OCI-LY1 (cell line): ENCODE measurements around the gene ABLIM2.

Source experiments
- H2AFZ ChIP-seq: fragments of 200-600 bp; sonication (generic), shearing (Covaris generic); 2 replicates; pipeline ENCODE4 v1.6.0; 2014; ENCODE audit warnings: antibody characterized with exemption, mild to moderate bottlenecking, low read length
- H3F3A ChIP-seq: fragments of 200-600 bp; sonication (generic), shearing (Covaris generic); 2 replicates; pipeline ENCODE4 v1.6.0; 2014; ENCODE audit warnings: mild to moderate bottlenecking, antibody characterized with exemption, low read length, moderate library complexity; ENCODE audit not compliant: insufficient read depth
- H3K27ac ChIP-seq: fragments of 200-600 bp; sonication (generic); 2 replicates; pipeline ENCODE4 v1.5.1; 2014; ENCODE audit warnings: low read length, mixed run types, mild to moderate bottlenecking, low read depth; ENCODE audit not compliant: poor library complexity, severe bottlenecking
- H3K27me3 ChIP-seq: fragments of 200-600 bp; sonication (generic); 2 replicates; pipeline ENCODE4 v1.6.0; 2014; ENCODE audit warnings: antibody characterized with exemption, mild to moderate bottlenecking, low read length, moderate library complexity; ENCODE audit not compliant: insufficient read depth
- H3K36me3 ChIP-seq: fragments of 200-600 bp; sonication (generic); 2 replicates; pipeline ENCODE4 v1.6.1; 2014; ENCODE audit warnings: mild to moderate bottlenecking, antibody characterized with exemption, low read length, moderate library complexity, mixed read lengths; ENCODE audit not compliant: insufficient read depth
- H3K4me1 ChIP-seq: fragments of 200-600 bp; sonication (generic); 2 replicates; pipeline ENCODE4 v1.5.1; 2014; ENCODE audit warnings: mild to moderate bottlenecking, low read length, moderate library complexity; ENCODE audit not compliant: insufficient read depth, severe bottlenecking
- H3K4me2 ChIP-seq: fragments of 200-600 bp; sonication (generic), shearing (Covaris generic); 2 replicates; pipeline ENCODE4 v1.6.1; 2014; ENCODE audit warnings: low read length
- H3K4me3 ChIP-seq: fragments of 200-600 bp; sonication (generic); 2 replicates; pipeline ENCODE4 v1.5.1; 2014; ENCODE audit warnings: low read length, low read depth, mild to moderate bottlenecking, mixed read lengths; ENCODE audit not compliant: poor library complexity, severe bottlenecking
- H3K79me2 ChIP-seq: fragments of 200-600 bp; shearing (Covaris generic); 2 replicates; pipeline ENCODE4 v1.6.1; 2016; ENCODE audit warnings: mixed run types, low read length, mixed read lengths; ENCODE audit not compliant: insufficient read depth
- H3K9ac ChIP-seq: fragments of 200-600 bp; sonication (generic), shearing (Covaris generic); 2 replicates; pipeline ENCODE4 v1.6.1; 2014; ENCODE audit warnings: mild to moderate bottlenecking, low read length, mixed read lengths
- H3K9me2 ChIP-seq: fragments of 200-600 bp; sonication (generic), shearing (Covaris generic); 2 replicates; pipeline ENCODE4 v1.6.1; 2014; ENCODE audit warnings: low read depth, mild to moderate bottlenecking, low read length, mixed read lengths
- H3K9me3 ChIP-seq: fragments of 200-600 bp; shearing (Covaris generic); 2 replicates; pipeline ENCODE4 v1.6.1; 2014; ENCODE audit warnings: low read length, mixed read lengths
- H4K20me1 ChIP-seq: fragments of 200-600 bp; sonication (generic), shearing (Covaris generic); 2 replicates; pipeline ENCODE4 v1.6.0; 2016; ENCODE audit warnings: mild to moderate bottlenecking, low read length; ENCODE audit not compliant: insufficient read depth
- CTCF ChIP-seq: fragments of 200-600 bp; sonication (generic), shearing (Covaris generic); IDR thresholded peaks from 2 replicates; pipeline ENCODE4 v1.5.1; 2017; ENCODE audit warnings: mild to moderate bottlenecking, antibody characterized with exemption, low read length, moderate library complexity, mixed read lengths
- EZH2 ChIP-seq: fragments of 200-600 bp; sonication (generic), shearing (Covaris generic); IDR thresholded peaks from 2 replicates; pipeline ENCODE4 v1.8.0; 2017; ENCODE audit warnings: borderline replicate concordance, mixed run types, mild to moderate bottlenecking, antibody characterized with exemption, low read length, moderate library complexity, mixed read lengths

The ABLIM2 gene

DNA sequence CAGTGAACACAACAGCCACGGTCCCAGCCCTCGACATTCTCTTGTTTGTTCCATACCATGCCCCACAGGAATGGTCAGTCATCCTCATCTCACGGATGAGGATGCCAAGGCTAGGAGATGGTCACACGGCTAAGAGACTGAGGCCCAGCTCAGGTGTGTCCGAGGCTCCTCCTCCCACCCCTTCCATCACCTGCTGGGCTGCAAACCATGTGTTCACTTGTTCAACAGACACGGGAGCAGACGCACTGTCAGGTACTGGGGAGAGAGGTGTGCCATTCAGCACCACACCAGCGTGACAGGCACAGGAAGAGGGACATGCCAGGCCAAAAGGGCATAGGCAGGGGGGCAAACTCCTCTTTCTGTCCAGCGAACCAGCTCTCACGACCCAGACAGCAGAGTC lies 45.9 kb downstream of the ABLIM2 start:
- Histone ChIP-seq H3K79me2 (no peaks in the 10 kb centered on the region), H3K4me2 (no peak overlapping the region), H3K9ac (no peak overlapping the region), H3K9me2 (no peaks in the 10 kb centered on the region), H3F3A (no peaks in the 10 kb centered on the region), H3K4me3 (no peak overlapping the region), H3K27me3 (no peaks in the 10 kb centered on the region), H3K9me3 (no peaks in the 10 kb centered on the region), H3K27ac (no peak overlapping the region), H4K20me1 (no peaks in the 10 kb centered on the region), H2AFZ (no peak overlapping the region), H3K36me3 (no peaks in the 10 kb centered on the region), H3K4me1 (no peaks in the 10 kb centered on the region)
- no peak for TF ChIP-seq CTCF
- TF ChIP-seq EZH2 = no peak

DNA sequence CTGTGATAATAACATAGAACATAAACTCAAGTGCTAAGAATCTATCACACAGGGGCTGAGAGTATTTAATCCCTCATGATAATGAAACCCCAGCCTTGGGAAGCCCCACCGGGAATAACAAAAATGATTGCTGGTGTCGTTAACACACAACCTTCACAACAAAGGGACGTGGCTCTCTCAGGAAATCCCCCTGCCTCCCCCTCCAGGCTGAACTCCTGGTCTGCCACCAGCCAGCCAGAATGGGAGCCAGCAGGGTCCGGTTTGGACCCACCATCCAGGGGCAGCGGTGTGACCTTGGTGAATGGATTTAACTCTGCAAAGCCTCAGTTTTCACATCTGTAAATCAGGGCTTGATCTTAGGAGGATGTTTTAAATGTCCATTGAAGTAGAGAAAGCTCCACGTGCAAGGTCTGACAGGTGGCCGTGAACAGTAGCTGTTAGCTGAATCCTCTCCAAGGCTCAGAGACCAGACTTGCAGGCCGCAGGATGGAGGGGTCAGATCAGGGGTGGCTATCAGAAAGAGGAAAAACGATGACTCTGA lies 46.5 kb downstream of the ABLIM2 start:
- Histone ChIP-seq H4K20me1 (no peaks in the 10 kb centered on the region), H3K9me3 (no peaks in the 10 kb centered on the region), H3K9me2 (no peaks in the 10 kb centered on the region), H3K27me3 (no peaks in the 10 kb centered on the region), H3K36me3 (no peaks in the 10 kb centered on the region), H3K4me1 (no peaks in the 10 kb centered on the region), H3K4me3 (no peak overlapping the region), H3K27ac (no peak overlapping the region), H3K4me2 (no peak overlapping the region), H3K79me2 (no peaks in the 10 kb centered on the region), H3K9ac (no peak overlapping the region), H3F3A (no peaks in the 10 kb centered on the region), H2AFZ (no peak overlapping the region)
- TF ChIP-seq CTCF (no peak), EZH2 (no peak)

DNA sequence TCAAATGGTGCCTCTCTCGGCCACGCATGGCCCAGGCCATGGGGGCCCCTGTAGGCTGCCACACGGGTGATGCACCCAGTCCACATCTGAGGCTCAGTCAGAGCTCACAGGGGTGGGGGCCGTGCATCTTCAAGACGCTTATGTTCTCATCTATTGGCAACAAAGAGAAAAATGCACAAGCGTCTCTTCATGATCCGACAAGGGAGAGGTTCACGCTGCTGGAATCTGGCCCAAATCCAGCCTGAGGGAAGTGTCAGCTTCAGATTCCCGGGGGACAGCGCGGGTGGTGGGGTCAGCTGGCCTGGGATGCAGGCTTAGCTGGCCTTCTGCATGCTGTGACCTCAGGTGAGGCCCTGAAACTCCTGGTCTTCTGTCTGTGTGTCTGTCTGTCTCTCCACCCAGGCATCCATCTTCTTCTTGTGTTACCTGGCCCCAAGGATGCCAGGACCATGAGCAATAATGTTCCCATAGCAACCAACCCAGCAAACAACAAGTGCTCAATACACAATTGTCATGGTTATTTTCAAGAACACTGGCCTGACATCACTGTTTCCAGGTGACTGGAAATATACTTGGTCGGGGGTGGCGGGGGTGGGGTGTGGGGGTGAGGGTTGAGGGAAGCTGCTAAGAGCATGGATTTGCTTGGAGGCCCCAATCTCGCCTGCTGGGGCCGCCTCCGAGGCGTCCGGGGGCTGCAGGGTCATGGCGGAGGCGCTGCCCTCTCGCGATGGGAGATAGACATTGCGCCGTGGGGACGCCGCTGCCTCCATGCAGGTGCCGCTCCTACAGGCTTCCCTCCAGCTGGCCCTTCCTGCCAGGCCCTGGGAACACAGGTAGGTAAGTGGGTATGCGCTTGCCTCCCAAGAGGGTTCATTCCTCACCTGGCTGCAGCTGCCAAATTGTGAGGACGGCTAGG lies 48.3 kb downstream of the ABLIM2 start:
- H3K9ac ChIP-seq = no peak overlapping the region
- H3K27me3 ChIP-seq = no peaks in the 10 kb centered on the region
- H3K27ac ChIP-seq = no peak overlapping the region
- H2AFZ ChIP-seq = no peak overlapping the region
- H3K9me2 ChIP-seq = no peaks in the 10 kb centered on the region
- H3K9me3 ChIP-seq = no peaks in the 10 kb centered on the region
- H3K79me2 ChIP-seq = no peaks in the 10 kb centered on the region
- H3K4me2 ChIP-seq = no peak overlapping the region
- H3K4me3 ChIP-seq = no peak overlapping the region
- no peaks in the 10 kb centered on the region for H4K20me1 ChIP-seq
- H3K36me3 ChIP-seq = no peaks in the 10 kb centered on the region
- TF ChIP-seq CTCF (no peak), EZH2 (no peak)
- no peaks in the 10 kb centered on the region for H3F3A ChIP-seq
- no peaks in the 10 kb centered on the region for H3K4me1 ChIP-seq
